Transverse colon (tissue), 4 donors: ENCODE measurements around the gene TRHDE. TPM values are rescaled to one million over a fixed set of nuclear protein-coding genes. Genes with fewer than 3 reads are reported as not detected.

Experiments used
- DNase-seq: peaks from one replicate; pipeline ENCODE4 v3.0.0-alpha.2; 2019
- H3K27ac ChIP-seq, 4 donors: fragments of 200-600 bp; sonication (generic); 2 replicates each; pipeline ENCODE4 v1.5.1; 2016 to 2018; ENCODE audit warnings: inconsistent platforms in 4 of 4
- H3K27me3 ChIP-seq: fragments of 200-600 bp; sonication (generic); 2 replicates; pipeline ENCODE4 v1.5.1; 2017; ENCODE audit warnings: inconsistent platforms
- H3K36me3 ChIP-seq, 4 donors: fragments of 200-600 bp; sonication (generic); 2 replicates each; pipeline ENCODE4 v1.5.1; 2017 to 2019; ENCODE audit warnings: inconsistent platforms in 4 of 4
- H3K4me1 ChIP-seq, 4 donors: fragments of 200-600 bp; sonication (generic); 2 replicates each; pipeline ENCODE4 v1.5.1; 2017 to 2020; ENCODE audit warnings: inconsistent platforms in 4 of 4
- H3K4me3 ChIP-seq, 4 donors: fragments of 200-600 bp; sonication (generic); 1 replicate in 1 of 4; 2 replicates in 3 of 4; pipeline versions ENCODE4 v1.5.1 to v1.6.1; 2017 to 2019; ENCODE audit warnings: inconsistent platforms in 4 of 4
- H3K9me3 ChIP-seq, 2 donors: fragments of 200-600 bp; sonication (generic); 2 replicates each; pipeline ENCODE4 v1.5.1; 2017 to 2019; ENCODE audit warnings: inconsistent platforms in 2 of 2
- CTCF ChIP-seq, 5 experiments: fragments of 200-600 bp in 3 of 5; fragments of 450-650 bp in 2 of 5; sonication (generic) in 3 of 5; IDR thresholded peaks; 1 replicate in 2 of 5; 2 replicates in 3 of 5; pipeline ENCODE4 v1.5.1; 2016 to 2017; ENCODE audit warnings: antibody characterized with exemption in 5 of 5, inconsistent platforms in 3 of 5, mild to moderate bottlenecking in 2 of 5, moderate library complexity in 1 of 5
- EP300 ChIP-seq: sonication (generic); formaldehyde crosslinking; IDR thresholded peaks from one replicate; pipeline ENCODE4 v1.6.1; 2017; ENCODE audit warnings: antibody characterized with exemption, low read depth
- POLR2A ChIP-seq: fragments of 450-650 bp; IDR thresholded peaks from one replicate; pipeline ENCODE4 v1.6.1; 2016; ENCODE audit warnings: antibody characterized with exemption, mild to moderate bottlenecking, moderate library complexity
- POLR2AphosphoS5 ChIP-seq, 3 donors: sonication (generic); formaldehyde crosslinking; IDR thresholded peaks; one replicate each; pipeline ENCODE4 v1.6.1; 2016; ENCODE audit warnings: antibody characterized with exemption in 3 of 3
- WGBS, 2 donors: methylation state at CpG; one replicate each; pipeline ENCODE4 v1.1.5; 2018; ENCODE audit warnings: low coverage in 1 of 2; 5-methylcytosine and 5-hydroxymethylcytosine counted together
- in situ Hi-C, 4 donors: fragments of 200-750 bp; cut with MboI; loops; one replicate each; pipeline versions ENCODE4 v1.15.0 to v1.15.1; 2017; ENCODE audit warnings: low sequenced_read_pairs in 3 of 4, low pct_ligation_motif_present in 1 of 4, low pct_unique_long_range_greater_than_20kb in 1 of 4
- intact Hi-C: fragments of 100-400 bp; cut with DNase I; formaldehyde crosslinking; loops from one replicate; pipeline ENCODE4 v1.15.1; 2023; ENCODE audit warnings: low total_unique reads
- total RNA-seq, 4 donors: library from RNA; depleted of rRNA; stranded (reverse); fragments of >200 nt; gene quantifications; one replicate each; pipeline ENCODE4 v1.1.0, GENCODE V29; 2016

The TRHDE gene
- total RNA-seq, 4 donors from 2014 or later = 2.4 to 18.7 (median 9.0) TPM

GRCh38 chr12:72268386-72268785 is 3.8 kb upstream of the TRHDE start:
- intact Hi-C loops = no loop called here
- in situ Hi-C loops = no loop called here
- Histone ChIP-seq H3K27me3 (peaks cover 43% of the 10 kb centered on the region), H3K9me3 (no peaks in the 10 kb centered on the region), H3K27ac (no peak overlapping the region), H3K4me1 (peaks cover 0 to 12% (median 6%) of the 10 kb centered on the region in 4 donors), H3K4me3 (no peak overlapping the region), H3K36me3 (no peaks in the 10 kb centered on the region)
- TF ChIP-seq POLR2A = no peak
- no peak for TF ChIP-seq CTCF (IDR thresholded peaks at IDR 0.05)
- TF ChIP-seq EP300 = no peak
- no peak for TF ChIP-seq POLR2AphosphoS5 (IDR thresholded peaks at IDR 0.05)
- no peak for DNase-seq
- WGBS, 2 donors = 54% methylated on average over 2 of the region's 2 CpGs; no CpG with 5 or more reads in 1 of the 2 donors

DNA sequence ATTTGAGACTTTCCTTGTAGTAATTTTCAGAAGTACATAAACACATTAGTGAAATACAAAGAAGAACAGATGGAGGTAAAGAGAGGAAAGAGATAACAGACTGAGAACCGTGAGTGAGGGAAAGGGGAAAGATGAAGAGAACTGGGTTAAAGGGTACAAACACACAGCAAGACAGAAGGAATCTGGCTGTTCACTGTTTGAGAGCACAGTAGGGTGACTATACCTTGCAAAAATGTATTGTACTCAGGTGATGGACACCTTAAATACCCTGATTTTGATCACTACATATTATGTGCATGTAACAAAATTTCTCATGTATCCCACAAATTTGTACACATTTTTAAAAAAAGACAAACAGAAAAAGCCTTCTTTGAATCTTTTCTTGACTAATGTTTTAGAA is 2.7 kb upstream of the TRHDE start:
- no peak overlapping the region for H3K4me3 ChIP-seq
- intact Hi-C loops = no loop called here
- peaks cover 0 to 15% (median 6%) of the 10 kb centered on the region in 4 donors for H3K4me1 ChIP-seq
- TF ChIP-seq CTCF (IDR thresholded peaks at IDR 0.05) (no peak), POLR2AphosphoS5 (IDR thresholded peaks at IDR 0.05) (no peak), POLR2A (no peak), EP300 (no peak)
- H3K36me3 ChIP-seq = no peaks in the 10 kb centered on the region
- in situ Hi-C loops = no loop called here
- DNase-seq = no peak
- 7 to 33% methylated on average over 1 of the region's 1 CpG for whole genome bisulfite sequencing, 2 donors
- peaks cover 54% of the 10 kb centered on the region for H3K27me3 ChIP-seq
- no peaks in the 10 kb centered on the region for H3K9me3 ChIP-seq
- no peak overlapping the region for H3K27ac ChIP-seq

DNA sequence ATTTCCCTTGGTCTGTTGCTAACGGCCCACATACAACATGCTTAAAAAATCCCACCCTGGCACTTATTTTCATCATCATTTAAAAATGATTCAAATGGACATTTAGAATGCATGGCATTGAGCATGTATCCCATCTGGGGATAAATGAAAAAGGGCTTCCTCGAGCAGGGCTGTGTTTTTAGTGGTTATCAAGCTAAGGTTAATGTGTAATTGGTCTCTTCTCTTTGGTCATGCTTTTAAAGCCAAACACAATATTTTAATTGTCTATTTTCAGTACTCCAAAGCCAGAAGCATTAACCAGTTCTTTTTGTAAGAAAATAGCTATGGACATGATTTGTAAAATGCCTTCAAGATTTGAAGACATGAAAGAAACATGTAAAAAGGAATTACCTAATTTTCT is 1.9 kb upstream of the TRHDE start:
- 42 to 60% methylated on average over 2 of the region's 2 CpGs for WGBS, 2 donors
- H3K36me3 ChIP-seq = no peaks in the 10 kb centered on the region
- H3K4me1 ChIP-seq = peaks cover 0 to 15% (median 6%) of the 10 kb centered on the region in 4 donors
- intact Hi-C loops (no loop called here), in situ Hi-C loops (no loop called here)
- TF ChIP-seq EP300 (no peak), POLR2A (no peak), POLR2AphosphoS5 (IDR thresholded peaks at IDR 0.05) (no peak), CTCF (IDR thresholded peaks at IDR 0.05) (no peak)
- H3K9me3 ChIP-seq = no peaks in the 10 kb centered on the region
- H3K27me3 ChIP-seq = peaks cover 62% of the 10 kb centered on the region
- H3K27ac ChIP-seq = no peak overlapping the region
- DNase-seq = no peak
- H3K4me3 ChIP-seq = no peak overlapping the region

- Histone ChIP-seq H3K4me3 (no peak overlapping the region), H3K4me1 (peaks cover 0 to 15% (median 6%) of the 10 kb centered on the region in 4 donors), H3K9me3 (no peaks in the 10 kb centered on the region), H3K27me3 (peaks cover 69% of the 10 kb centered on the region), H3K27ac (no peak overlapping the region), H3K36me3 (no peaks in the 10 kb centered on the region)
- intact Hi-C loops = no loop called here
- TF ChIP-seq POLR2A = no peak
- no peak for TF ChIP-seq CTCF (IDR thresholded peaks at IDR 0.05)
- TF ChIP-seq EP300 = no peak
- TF ChIP-seq POLR2AphosphoS5 (IDR thresholded peaks at IDR 0.05) = no peak
- in situ Hi-C loops = no loop called here
- no peak for DNase-seq
- 54 to 56% methylated on average over 5 to 6 of the region's 6 CpGs for WGBS, 2 donors
Observed at GRCh38 chr12:72270961-72271360, 1.2 kb upstream of the TRHDE start.
